Calu3 (cell line): Measurements from ENCODE around the gene SLC6A6. TPM values are rescaled to one million over a fixed set of nuclear protein-coding genes. Genes with fewer than 3 reads are reported as not detected.

Source experiments
- BruUV-seq: library from RNA; stranded (reverse); fragments of 400-500 nt; replicated peaks from 2 replicates; lab custom pipeline; 2021; lab: Mats Ljungman, UMichigan
- CTCF ChIA-PET: fragments of 300-600 bp; sonication (Branson Sonifier 250); formaldehyde crosslinking; loops from one replicate; lab custom pipeline; 2022; ENCODE audit warnings: antibody characterized with exemption; lab: Charles Lee
- DNase-seq: peaks from one replicate; pipeline ENCODE4 v3.0.0; 2022
- H3K27ac Mint-ChIP-seq: one replicate; pipeline ENCODE4 v1.8.0; 2022; ENCODE audit warnings: mixed read lengths; ENCODE audit not compliant: unreplicated experiment
- H3K27me3 Mint-ChIP-seq: one replicate; pipeline ENCODE4 v1.8.0; 2022; ENCODE audit warnings: mixed read lengths; ENCODE audit not compliant: unreplicated experiment
- H3K36me3 Mint-ChIP-seq: one replicate; pipeline ENCODE4 v1.8.0; 2022; ENCODE audit warnings: mild to moderate bottlenecking, moderate library complexity, mixed read lengths; ENCODE audit not compliant: insufficient read depth, unreplicated experiment
- H3K4me1 Mint-ChIP-seq: one replicate; pipeline ENCODE4 v1.8.0; 2022; ENCODE audit warnings: mild to moderate bottlenecking, low read depth, mixed read lengths; ENCODE audit not compliant: unreplicated experiment
- H3K4me3 Mint-ChIP-seq: one replicate; pipeline ENCODE4 v1.8.0; 2022; ENCODE audit warnings: mild to moderate bottlenecking, low read depth, moderate library complexity, mixed read lengths; ENCODE audit not compliant: unreplicated experiment
- H3K9me3 Mint-ChIP-seq: one replicate; pipeline ENCODE4 v1.8.0; 2022; ENCODE audit warnings: low read depth, mixed read lengths; ENCODE audit not compliant: unreplicated experiment
- CTCF ChIP-seq: fragments of 200-600 bp; IDR thresholded peaks from one replicate; pipeline ENCODE4 v1.8.0; 2022; ENCODE audit warnings: antibody characterized with exemption; ENCODE audit not compliant: unreplicated experiment
- intact Hi-C: fragments of 100-400 bp; cut with micrococcal nuclease; formaldehyde crosslinking; loops from one replicate; pipeline ENCODE4 v1.10.0; 2022; ENCODE audit not compliant: unreplicated experiment
- total RNA-seq: library from RNA; stranded (reverse); gene quantifications from 2 replicates; pipeline ENCODE4 v1.2.3, GENCODE V29; 2022

Gene SLC6A6
- total RNA-seq, 1 experiment from 2014 or later = 46.3 TPM

GRCh38 chr3:14520967-14521366, 118.6 kb downstream of the SLC6A6 start:
- BruUV-seq = no TSS peak
- H3K4me1 Mint-ChIP-seq = no peaks in the 10 kb centered on the region
- H3K4me3 Mint-ChIP-seq = no peak overlapping the region
- no peak for DNase-seq
- TF ChIP-seq CTCF = no peak
- intact Hi-C loops = no loop called here
- H3K36me3 Mint-ChIP-seq = no peaks in the 10 kb centered on the region
- H3K27ac Mint-ChIP-seq = no peak overlapping the region
- peaks cover 61% of the 10 kb centered on the region for H3K27me3 Mint-ChIP-seq
- CTCF ChIA-PET = no interaction called here
- no peaks in the 10 kb centered on the region for H3K9me3 Mint-ChIP-seq

GRCh38 chr3:14521611-14522010, 119.2 kb downstream of the SLC6A6 start:
- H3K27ac Mint-ChIP-seq = no peak overlapping the region
- H3K27me3 Mint-ChIP-seq = peaks cover 58% of the 10 kb centered on the region
- no TSS peak for BruUV-seq
- H3K4me3 Mint-ChIP-seq = no peak overlapping the region
- DNase-seq = no peak
- no peaks in the 10 kb centered on the region for H3K36me3 Mint-ChIP-seq
- H3K9me3 Mint-ChIP-seq = no peaks in the 10 kb centered on the region
- no peaks in the 10 kb centered on the region for H3K4me1 Mint-ChIP-seq
- CTCF ChIA-PET = no interaction called here
- TF ChIP-seq CTCF = no peak
- intact Hi-C loops = no loop called here

GRCh38 chr3:14522129-14522691, 119.8 kb downstream of the SLC6A6 start:
- Mint-ChIP-seq H3K27ac (no peak overlapping the region), H3K9me3 (no peaks in the 10 kb centered on the region), H3K4me3 (no peak overlapping the region), H3K36me3 (no peaks in the 10 kb centered on the region), H3K4me1 (no peaks in the 10 kb centered on the region), H3K27me3 (peaks cover 58% of the 10 kb centered on the region)
- DNase-seq = no peak
- CTCF ChIA-PET = interaction anchor here (0.6 kb wide), 1 partner anchor 327 kb away, joined by 5 read pairs; no protein-coding TSS in a partner anchor
- BruUV-seq = no TSS peak
- intact Hi-C loops = no loop called here
- TF ChIP-seq CTCF = no peak

GRCh38 chr3:14522768-14523167, 120.4 kb downstream of the SLC6A6 start:
- DNase-seq = no peak
- CTCF ChIA-PET = no interaction called here
- Mint-ChIP-seq H3K36me3 (no peaks in the 10 kb centered on the region), H3K27me3 (peaks cover 60% of the 10 kb centered on the region), H3K4me3 (no peak overlapping the region), H3K9me3 (no peaks in the 10 kb centered on the region), H3K4me1 (no peaks in the 10 kb centered on the region), H3K27ac (no peak overlapping the region)
- intact Hi-C loops = no loop called here
- BruUV-seq = no TSS peak
- TF ChIP-seq CTCF = no peak
